CD4-positive, alpha-beta T cell treated with Interleukin-1 beta for 1 hour (primary cell): ENCODE data around the gene GART.

ENCODE experiments used
- DNase-seq, 2 donors: peaks; one replicate each; pipeline ENCODE4 v3.0.0-alpha.2; 2020 to 2022

The GART gene

GRCh38 chr21:33552999-33553598 lies 11.2 kb upstream of the GART start:
- no peak for DNase-seq

- DNase-seq = no peak
These were observed 10.4 kb upstream of the GART start for GRCh38 chr21:33552093-33552998.

GRCh38 chr21:33551664-33552063 lies 9.7 kb upstream of the GART start:
- no peak for DNase-seq

- no peak for DNase-seq
These were observed 9.1 kb upstream of the GART start for GRCh38 chr21:33550772-33551660.

GRCh38 chr21:33549848-33550771 lies 8.2 kb upstream of the GART start:
- DNase-seq = no peak

GRCh38 chr21:33546086-33546485 lies 4.2 kb upstream of the GART start:
- no peak for DNase-seq

GRCh38 chr21:33544451-33545195 lies 2.7 kb upstream of the GART start:
- DNase-seq = no peak

GRCh38 chr21:33543505-33544129 lies 1.7 kb upstream of the GART start:
- DNase-seq = peak in 1 of 2 donors; percentile 68

GRCh38 chr21:33542640-33543504 lies 955 bp upstream of the GART start, which contains the start of gene SON:
TSS of gene SON (plus strand) at chr21:33543038. CDS start at chr21:33543093, 55 bp downstream.
- peak; percentile 98 to 99 for DNase-seq

- DNase-seq = peak in 1 of 2 donors; percentile 28
These were observed 709 bp downstream of the GART start for GRCh38 chr21:33541105-33541711.

GRCh38 chr21:33540711-33541104 lies 1.2 kb downstream of the GART start:
- no peak for DNase-seq

GRCh38 chr21:33539616-33540015 lies 2.3 kb downstream of the GART start:
- no peak for DNase-seq

GRCh38 chr21:33537212-33537611 lies 4.7 kb downstream of the GART start:
- DNase-seq = no peak

GRCh38 chr21:33531007-33531406 lies 10.9 kb downstream of the GART start:
- DNase-seq = no peak

- DNase-seq = no peak
These were observed 19.0 kb downstream of the GART start for GRCh38 chr21:33522953-33523349.

- no peak for DNase-seq
These were observed 19.5 kb downstream of the GART start for GRCh38 chr21:33522297-33522952.

- DNase-seq = no peak
These were observed 23.0 kb downstream of the GART start for GRCh38 chr21:33518899-33519298.

GRCh38 chr21:33514229-33514628 lies 27.7 kb downstream of the GART start:
- no peak for DNase-seq

- no peak for DNase-seq
These were observed 29.4 kb downstream of the GART start for GRCh38 chr21:33512481-33512880.
